GM12891 (cell line): ENCODE results near the gene TBL1XR1.

Experiments used
- PAX5 ChIP-seq: IDR thresholded peaks from 2 replicates; pipeline ENCODE4 v1.6.1; 2011; ENCODE audit warnings: low read length, moderate library complexity, mild to moderate bottlenecking; ENCODE audit not compliant: insufficient read depth, severe bottlenecking
- POLR2A ChIP-seq: IDR thresholded peaks from 2 replicates; pipeline ENCODE4 v1.6.1; 2011; ENCODE audit warnings: low read depth, low read length, control low read depth
- POLR2AphosphoS5 ChIP-seq: IDR thresholded peaks from 2 replicates; pipeline ENCODE4 v1.6.1; 2011; ENCODE audit warnings: low read depth, low read length, control low read depth
- POU2F2 ChIP-seq: IDR thresholded peaks from 2 replicates; pipeline ENCODE4 v1.6.1; 2011; ENCODE audit warnings: low read depth, mild to moderate bottlenecking, control low read depth, low read length, moderate library complexity
- SPI1 ChIP-seq: IDR thresholded peaks from 2 replicates; pipeline ENCODE4 v1.6.1; 2011; ENCODE audit warnings: low read depth, low read length, control low read depth
- TAF1 ChIP-seq: IDR thresholded peaks from 2 replicates; pipeline ENCODE4 v1.6.1; 2011; ENCODE audit warnings: low read depth, low read length, control low read depth

GRCh38 chr3:177208781-177209180 lies 11.5 kb upstream of the TBL1XR1 start:
- TF ChIP-seq POLR2AphosphoS5 (no peak), SPI1 (no peak), POLR2A (no peak), TAF1 (no peak), POU2F2 (no peak), PAX5 (no peak)
